ENCODE measurements around the gene CRABP2. TPM values are rescaled to one million over a fixed set of nuclear protein-coding genes. Genes with fewer than 3 reads are reported as not detected.

Gene CRABP2
- total and polyA plus RNA-seq, 10 donors = 1.2 to 13.1 (median 3.7) TPM

DNA sequence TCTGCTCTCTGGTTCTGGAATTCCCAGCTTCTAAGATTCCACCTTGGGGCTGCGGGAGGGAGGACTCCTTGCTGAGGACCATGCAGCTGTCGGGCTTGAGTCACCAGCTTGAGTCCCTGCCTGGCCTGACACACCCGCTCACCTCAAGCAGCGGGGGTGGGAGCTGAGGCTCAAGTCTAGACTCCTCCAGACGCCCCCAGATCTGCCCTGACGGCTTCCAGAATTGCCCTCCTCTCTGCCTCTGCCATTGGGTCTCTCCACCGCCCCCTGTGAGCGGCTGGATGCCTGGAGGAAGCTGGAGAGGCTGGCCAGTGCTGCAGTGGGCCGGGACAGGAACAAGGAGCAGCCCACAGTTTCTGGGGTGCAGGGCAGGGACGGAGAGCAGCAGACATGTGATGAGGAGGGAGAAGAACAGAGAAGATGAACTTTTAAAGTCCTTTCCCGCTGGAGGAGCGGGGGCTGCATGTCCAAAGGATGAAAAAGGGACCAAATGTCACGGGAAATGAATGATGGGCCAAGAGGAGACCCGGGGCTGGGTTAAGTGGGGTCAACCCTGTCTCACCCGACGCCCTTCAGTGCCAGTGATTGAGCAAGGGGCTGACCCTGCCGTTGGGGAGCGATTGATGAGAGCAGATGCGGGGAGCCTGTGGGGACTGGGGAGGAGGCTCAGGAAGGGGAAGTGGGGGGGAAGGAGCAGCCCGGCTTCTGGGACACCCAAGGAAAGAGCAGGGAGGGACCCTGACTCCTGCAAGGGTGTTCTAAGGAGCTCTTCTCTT is 13.5 kb downstream of the CRABP2 start:
- TF ChIP-seq CTCF (IDR thresholded peaks at IDR 0.05 in 8 of 11, conservative IDR thresholded peaks at IDR 0.05 in 3 of 11) (no peak), POLR2AphosphoS5 (IDR thresholded peaks at IDR 0.05) (peak; percentile 54 to 67 (median 62))
- Histone ChIP-seq H3K4me1 (peaks cover 5 to 51% (median 33%) of the 10 kb centered on the region in 6 donors), H3K36me3 (no peaks in the 10 kb centered on the region), H3K27me3 (replicated peaks in 1 of 7) (peaks cover 0 to 92% (median 42%) of the 10 kb centered on the region in 7 donors), H3K4me3 (no peak overlapping the region), H3K9me3 (no peaks in the 10 kb centered on the region), H3K27ac (peak overlapping the region in 3 of 8 donors; percentile 21 to 45 (median 33))
- intact Hi-C loops (cut with DNase I; ENCODE audit: low total_unique reads) = no loop called here
- DNase-seq = no peak
- WGBS, 5 donors = 10 to 17% (median 14%) methylated on average over 17 to 20 of the region's 20 CpGs

DNA sequence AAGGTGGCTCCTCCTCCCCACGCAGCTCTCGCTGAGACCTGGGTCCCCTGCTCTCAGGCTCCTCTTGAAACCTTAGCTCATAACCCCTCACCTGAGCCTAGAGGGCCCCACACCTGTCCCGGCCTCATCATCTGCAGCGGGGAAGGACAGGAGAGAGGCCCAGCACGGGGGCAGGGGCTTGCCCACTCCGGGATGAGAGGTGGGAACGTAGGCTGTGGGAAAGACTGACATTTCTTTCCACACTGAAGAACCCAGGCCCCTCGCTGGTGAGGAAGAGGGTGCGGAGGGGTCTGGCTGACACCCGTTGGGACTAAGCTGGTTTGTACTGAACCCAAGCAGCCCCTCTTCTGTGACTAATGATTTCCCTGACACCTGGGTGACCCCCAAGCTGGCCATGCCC is 14.2 kb downstream of the CRABP2 start:
- H3K27ac ChIP-seq = peak overlapping the region in 3 of 8 donors; percentile 21 to 45 (median 33)
- H3K9me3 ChIP-seq = no peaks in the 10 kb centered on the region
- H3K36me3 ChIP-seq = no peaks in the 10 kb centered on the region
- TF ChIP-seq POLR2AphosphoS5 (IDR thresholded peaks at IDR 0.05) (no peak), CTCF (IDR thresholded peaks at IDR 0.05 in 8 of 11, conservative IDR thresholded peaks at IDR 0.05 in 3 of 11) (no peak), POLR2A (IDR thresholded peaks at IDR 0.05) (no peak)
- peaks cover 0 to 97% (median 42%) of the 10 kb centered on the region in 7 donors for H3K27me3 ChIP-seq (replicated peaks in 1 of 7)
- H3K4me3 ChIP-seq = no peak overlapping the region
- intact Hi-C loops (cut with DNase I; ENCODE audit: low total_unique reads) = no loop called here
- no peak for DNase-seq
- H3K4me1 ChIP-seq = peaks cover 5 to 51% (median 33%) of the 10 kb centered on the region in 6 donors
- 45 to 60% (median 49%) methylated on average over 8 to 10 of the region's 10 CpGs for WGBS, 5 donors

DNA sequence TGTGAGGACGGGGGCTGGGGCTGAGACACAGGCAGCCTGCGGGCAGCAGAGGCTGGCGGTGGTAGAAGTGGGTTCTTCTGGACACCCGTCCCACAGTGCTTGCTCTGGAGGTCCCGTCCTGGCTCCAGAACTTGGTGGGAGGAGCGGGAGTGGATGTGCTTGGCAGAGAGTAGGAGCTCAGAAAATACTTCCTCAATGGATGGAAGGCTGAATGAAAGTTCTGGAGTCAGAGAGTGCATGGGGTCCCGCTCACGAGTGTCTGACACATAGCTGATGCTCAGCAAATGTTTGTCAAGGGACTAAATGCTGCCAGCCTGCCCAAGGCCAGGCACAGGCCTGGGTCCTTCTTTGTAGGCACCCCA is 14.7 kb downstream of the CRABP2 start:
- Histone ChIP-seq H3K27me3 (replicated peaks in 1 of 7) (peaks cover 0 to 98% (median 42%) of the 10 kb centered on the region in 7 donors), H3K36me3 (no peaks in the 10 kb centered on the region), H3K27ac (no peak overlapping the region), H3K9me3 (no peaks in the 10 kb centered on the region), H3K4me3 (no peak overlapping the region), H3K4me1 (peaks cover 5 to 51% (median 33%) of the 10 kb centered on the region in 6 donors)
- 39 to 59% (median 45%) methylated on average over 8 of the region's 8 CpGs for WGBS, 5 donors
- intact Hi-C loops (cut with DNase I; ENCODE audit: low total_unique reads) = no loop called here
- DNase-seq = no peak
- TF ChIP-seq CTCF (IDR thresholded peaks at IDR 0.05 in 8 of 11, conservative IDR thresholded peaks at IDR 0.05 in 3 of 11) (no peak), POLR2AphosphoS5 (IDR thresholded peaks at IDR 0.05) (no peak), POLR2A (IDR thresholded peaks at IDR 0.05) (no peak)

GRCh38 chr1:156689953-156690674 is 15.3 kb downstream of the CRABP2 start:
- Histone ChIP-seq H3K9me3 (no peaks in the 10 kb centered on the region), H3K4me1 (peaks cover 5 to 51% (median 33%) of the 10 kb centered on the region in 6 donors), H3K27ac (no peak overlapping the region), H3K36me3 (no peaks in the 10 kb centered on the region), H3K27me3 (replicated peaks in 1 of 7) (peaks cover 0 to 100% (median 42%) of the 10 kb centered on the region in 7 donors), H3K4me3 (no peak overlapping the region)
- intact Hi-C loops (cut with DNase I; ENCODE audit: low total_unique reads) = loop anchor here (2.0 kb wide), 1 partner anchor 37 kb away; no protein-coding TSS in a partner anchor
- WGBS, 5 donors = 24 to 29% (median 28%) methylated on average over 10 of the region's 10 CpGs
- TF ChIP-seq CTCF (IDR thresholded peaks at IDR 0.05 in 8 of 11, conservative IDR thresholded peaks at IDR 0.05 in 3 of 11) = no peak
- no peak for TF ChIP-seq POLR2AphosphoS5 (IDR thresholded peaks at IDR 0.05)
- TF ChIP-seq POLR2A (IDR thresholded peaks at IDR 0.05) = no peak
- no peak for DNase-seq
